ENCODE measurements around the gene MLKL.

DNA sequence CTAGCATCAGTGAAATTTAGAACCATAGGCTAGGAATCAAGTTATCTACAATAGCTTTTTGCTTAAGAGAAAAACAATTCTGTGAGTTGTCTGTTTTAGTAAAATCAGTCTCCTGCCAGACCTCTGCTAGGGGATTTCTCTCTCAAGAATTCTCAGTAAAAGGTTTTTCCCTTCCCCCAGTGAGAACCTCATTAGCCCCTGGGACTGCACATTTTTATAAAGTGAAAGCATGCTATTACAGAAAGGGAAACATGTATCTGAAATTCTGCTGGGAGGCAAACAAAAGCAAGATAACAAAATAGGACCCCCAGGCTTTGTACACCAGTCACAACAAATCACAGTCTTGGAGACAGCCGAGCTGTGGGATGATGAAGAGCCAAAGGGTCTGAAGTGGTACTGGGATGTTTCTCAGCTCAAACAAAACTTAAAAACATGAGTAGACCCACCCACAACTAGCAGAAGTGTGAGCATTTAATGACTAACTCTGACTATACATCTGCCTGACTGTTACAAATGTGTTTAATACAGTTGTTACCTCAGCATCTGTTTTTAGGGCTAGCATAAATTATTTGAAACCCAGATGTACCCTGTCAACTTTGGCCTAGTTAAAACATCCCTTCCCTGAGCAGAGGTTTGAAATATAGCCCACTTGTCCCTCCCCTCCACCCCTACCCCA lies 73.8 kb downstream of the MLKL start:
- TF ChIP-seq, protein P1, sequence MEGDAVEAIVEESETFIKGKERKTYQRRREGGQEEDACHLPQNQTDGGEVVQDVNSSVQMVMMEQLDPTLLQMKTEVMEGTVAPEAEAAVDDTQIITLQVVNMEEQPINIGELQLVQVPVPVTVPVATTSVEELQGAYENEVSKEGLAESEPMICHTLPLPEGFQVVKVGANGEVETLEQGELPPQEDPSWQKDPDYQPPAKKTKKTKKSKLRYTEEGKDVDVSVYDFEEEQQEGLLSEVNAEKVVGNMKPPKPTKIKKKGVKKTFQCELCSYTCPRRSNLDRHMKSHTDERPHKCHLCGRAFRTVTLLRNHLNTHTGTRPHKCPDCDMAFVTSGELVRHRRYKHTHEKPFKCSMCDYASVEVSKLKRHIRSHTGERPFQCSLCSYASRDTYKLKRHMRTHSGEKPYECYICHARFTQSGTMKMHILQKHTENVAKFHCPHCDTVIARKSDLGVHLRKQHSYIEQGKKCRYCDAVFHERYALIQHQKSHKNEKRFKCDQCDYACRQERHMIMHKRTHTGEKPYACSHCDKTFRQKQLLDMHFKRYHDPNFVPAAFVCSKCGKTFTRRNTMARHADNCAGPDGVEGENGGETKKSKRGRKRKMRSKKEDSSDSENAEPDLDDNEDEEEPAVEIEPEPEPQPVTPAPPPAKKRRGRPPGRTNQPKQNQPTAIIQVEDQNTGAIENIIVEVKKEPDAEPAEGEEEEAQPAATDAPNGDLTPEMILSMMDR (optimal IDR thresholded peaks at IDR 0.05 in 1 of 3, IDR thresholded peaks at IDR 0.05 in 1 of 3, conservative IDR thresholded peaks at IDR 0.05 in 1 of 3; ENCODE audit: extremely low read depth in 1 of 3, insufficient read depth in 2 of 3, low read length in 3 of 3) = no peak
- no peak for TF ChIP-seq EZH2 (IDR thresholded peaks at IDR 0.05; ENCODE audit: low read length)

Data from keratinocyte (primary cell).